Stimulated activated CD4-positive, alpha-beta T cell treated with anti-CD3 and anti-CD28 coated beads, Interleukin-4, amount 100 ng/mL, for 4 hours (primary cell): ENCODE results near the gene OR1E2.
"Not testable (repeated sequence)": the region's sequence is repeated elsewhere in the genome, so short reads cannot be mapped to it uniquely, and the experiment has no call there.

ENCODE experiments used
- DNase-seq, 2 experiments: peaks; one replicate each; pipeline ENCODE4 v3.0.0-alpha.2; 2020

OR1E2 gene, protein sequence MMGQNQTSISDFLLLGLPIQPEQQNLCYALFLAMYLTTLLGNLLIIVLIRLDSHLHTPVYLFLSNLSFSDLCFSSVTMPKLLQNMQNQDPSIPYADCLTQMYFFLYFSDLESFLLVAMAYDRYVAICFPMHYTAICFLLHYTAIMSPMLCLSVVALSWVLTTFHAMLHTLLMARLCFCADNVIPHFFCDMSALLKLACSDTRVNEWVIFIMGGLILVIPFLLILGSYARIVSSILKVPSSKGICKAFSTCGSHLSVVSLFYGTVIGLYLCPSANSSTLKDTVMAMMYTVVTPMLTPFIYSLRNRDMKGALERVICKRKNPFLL

DNA sequence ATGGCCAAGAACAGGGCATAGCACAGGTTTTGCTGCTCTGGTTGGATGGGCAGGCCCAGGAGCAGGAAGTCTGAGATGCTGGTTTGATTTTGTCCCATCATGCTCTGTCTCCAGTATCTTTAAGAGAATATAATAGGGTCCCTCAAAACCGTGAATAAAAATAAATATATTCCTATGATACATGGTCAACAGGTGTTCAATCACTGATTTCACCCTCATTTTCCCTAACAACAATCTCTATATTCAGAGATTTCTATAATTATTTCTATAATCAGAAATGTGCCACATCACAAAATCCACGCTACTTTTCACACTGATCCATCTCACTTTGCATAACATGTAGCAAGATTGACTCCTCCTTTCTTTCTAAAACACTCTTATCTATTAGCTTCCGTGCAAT lies at the start of gene OR1E2:
TSS of gene OR1E2 (minus strand) at position 101 of the 400 bp plus-strand sequence. CDS start at position 101, 0 bp downstream.
- no peak for DNase-seq

DNA sequence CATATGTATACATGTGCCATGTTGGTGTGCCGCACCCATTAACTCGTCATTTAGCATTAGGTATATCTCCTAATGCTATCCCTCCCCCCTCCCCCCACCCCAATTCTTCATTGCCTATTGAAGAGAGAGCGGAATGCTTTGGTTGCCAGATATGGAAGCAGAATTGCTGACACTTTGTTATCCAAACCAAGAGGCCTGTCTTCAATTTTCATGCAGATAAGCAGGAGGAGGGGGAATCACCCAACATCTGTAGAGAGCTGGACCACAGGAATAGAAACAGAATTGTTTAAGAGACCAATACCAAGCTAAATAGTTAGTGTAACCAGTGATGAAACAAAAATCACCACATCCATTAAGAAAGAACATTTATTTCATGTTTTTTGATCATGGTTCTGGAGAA lies 49.2 kb upstream of the OR1E2 start:
- DNase-seq, result no peak

DNA sequence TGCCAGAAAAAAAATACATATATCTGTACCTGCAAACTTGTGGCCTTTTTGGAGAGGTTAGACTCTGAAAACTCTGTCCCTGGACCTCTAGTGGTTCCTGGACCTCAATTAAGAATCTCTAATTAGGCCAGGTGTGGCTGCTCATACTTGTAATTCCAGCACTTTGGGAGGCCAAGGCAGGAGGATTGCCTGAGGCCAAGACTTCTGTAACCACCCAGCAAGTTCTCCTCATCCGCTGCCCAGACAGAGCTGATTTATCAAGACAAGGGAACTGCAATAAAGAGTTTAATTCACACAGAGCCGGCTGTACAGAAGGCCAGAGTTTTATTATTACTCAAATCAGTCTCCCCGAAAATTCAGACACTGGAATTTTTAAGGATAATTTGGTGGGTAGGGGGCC lies 46.3 kb upstream of the OR1E2 start:
- DNase-seq, result no peak

DNA sequence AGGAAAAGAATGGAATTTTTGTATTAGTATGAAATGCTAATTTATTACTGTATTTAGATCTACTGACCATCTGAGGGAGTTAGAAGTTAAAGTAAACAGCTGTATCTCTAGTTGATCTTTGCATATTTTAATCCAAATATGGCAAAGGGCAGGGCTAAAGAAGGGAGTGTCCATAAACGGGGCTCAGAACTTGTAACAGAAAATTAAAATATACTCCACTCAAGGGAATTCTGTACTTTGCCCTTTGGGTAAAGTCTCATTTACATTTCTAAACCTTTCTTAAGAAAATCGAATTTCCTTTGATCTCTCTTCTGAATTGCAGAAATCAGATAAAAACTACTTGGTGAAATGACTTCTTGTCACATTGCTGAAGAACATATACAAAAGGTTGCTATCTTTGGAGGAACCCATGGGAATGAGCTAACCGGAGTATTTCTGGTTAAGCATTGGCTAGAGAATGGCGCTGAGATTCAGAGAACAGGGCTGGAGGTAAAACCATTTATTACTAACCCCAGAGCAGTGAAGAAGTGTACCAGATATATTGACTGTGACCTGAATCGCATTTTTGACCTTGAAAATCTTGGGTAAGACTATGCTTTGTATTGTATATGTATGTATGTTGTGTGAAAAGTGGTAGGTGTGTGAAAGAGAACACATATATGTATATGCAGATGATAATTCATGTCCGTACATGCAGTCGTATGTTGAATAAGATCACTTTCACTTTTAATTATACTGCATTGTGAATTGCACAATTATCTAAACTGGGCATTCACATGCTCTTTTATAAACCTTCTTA lies 42.4 kb upstream of the OR1E2 start, which contains the start of gene ASPA:
TSS of gene ASPA (plus strand) at position 186 of the 799 bp plus-strand sequence. CDS start at position 349, 163 bp downstream.
- no peak for DNase-seq

DNA sequence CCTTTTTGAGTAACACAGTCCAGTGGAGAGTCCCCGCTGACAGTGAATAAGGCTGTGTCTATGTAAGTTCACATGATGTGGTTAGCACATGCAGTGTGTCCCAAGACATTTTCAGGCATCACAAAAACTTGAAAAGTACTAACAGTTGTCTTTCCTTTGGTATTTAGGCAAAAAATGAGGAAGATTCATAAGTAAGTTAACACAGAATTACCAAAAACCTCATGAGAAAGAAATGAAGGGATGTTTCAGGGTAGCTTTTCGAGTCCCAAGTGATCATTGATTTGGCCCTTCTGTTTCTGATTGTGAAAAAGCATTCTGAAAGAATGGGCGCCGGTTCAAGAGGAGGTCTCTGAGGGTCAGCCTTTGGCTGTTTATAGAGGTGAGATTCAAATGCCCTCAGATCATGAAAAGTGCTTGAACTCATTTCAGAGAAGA lies 41.6 kb upstream of the OR1E2 start:
- DNase-seq, result no peak

DNA sequence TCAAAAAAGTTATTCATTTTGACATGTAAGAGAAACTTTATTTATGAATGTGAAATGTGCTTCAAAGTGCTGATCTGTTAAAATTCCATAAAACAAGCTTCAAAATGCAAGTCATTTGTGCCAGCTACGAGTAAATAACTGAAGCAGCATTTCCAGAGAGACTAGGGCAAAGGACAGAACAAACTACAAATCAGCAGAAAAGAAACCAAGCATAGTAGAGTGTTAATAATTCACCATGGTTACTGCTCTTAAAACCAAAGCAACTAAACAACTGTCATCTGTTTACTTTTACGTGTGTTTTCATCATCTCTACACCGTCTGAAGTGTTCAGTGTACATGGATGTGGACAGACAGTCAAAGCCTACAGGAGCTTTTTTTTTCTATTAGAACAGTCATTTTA lies 40.6 kb upstream of the OR1E2 start:
- DNase-seq, result no peak

DNA sequence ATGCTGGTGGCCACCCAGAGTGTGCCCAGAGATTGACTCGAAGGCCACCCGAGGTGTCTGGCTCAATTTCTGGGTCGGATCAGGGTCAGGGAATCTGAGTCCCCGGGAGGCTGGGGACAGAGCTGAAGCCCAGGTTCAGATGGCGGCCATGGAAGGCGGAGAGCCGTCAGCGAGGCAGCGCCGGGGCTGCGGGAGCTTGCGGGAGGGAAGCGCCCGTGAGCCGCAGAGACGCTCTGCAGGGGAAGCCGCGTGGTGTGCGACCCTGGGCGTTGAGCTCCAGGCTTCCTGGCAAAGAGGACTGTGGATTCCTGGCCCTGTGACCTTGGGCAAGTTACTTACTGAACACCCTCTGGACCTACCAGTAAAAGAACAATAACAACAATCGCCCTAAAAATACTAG lies 38.5 kb upstream of the OR1E2 start:
- no peak for DNase-seq

DNA sequence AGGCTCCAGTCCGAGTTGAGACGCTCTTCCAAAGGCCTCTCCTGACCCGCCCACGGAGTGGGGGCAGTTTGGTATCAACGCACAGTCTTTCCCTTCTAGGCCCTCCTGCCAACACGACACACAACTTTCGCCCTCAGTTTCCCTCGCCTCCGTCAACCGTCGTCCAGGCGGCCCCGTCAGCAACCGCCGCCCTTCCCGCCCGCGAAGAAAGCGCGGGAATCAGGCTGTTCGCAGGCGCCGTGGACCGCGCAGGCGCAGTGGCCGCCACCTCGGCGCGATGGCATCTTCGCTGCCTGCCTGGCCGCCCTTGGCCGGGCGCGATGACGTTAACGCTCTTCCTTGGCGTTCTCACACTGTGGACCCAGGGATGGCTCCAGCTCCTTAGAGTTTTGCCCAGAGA lies 38.0 kb upstream of the OR1E2 start, which contains the start of gene SPATA22:
TSS of gene SPATA22 (minus strand) at position 221 of the 400 bp plus-strand sequence. CDS start 2,494 bp downstream, outside the sequence.
- no peak for DNase-seq

DNA sequence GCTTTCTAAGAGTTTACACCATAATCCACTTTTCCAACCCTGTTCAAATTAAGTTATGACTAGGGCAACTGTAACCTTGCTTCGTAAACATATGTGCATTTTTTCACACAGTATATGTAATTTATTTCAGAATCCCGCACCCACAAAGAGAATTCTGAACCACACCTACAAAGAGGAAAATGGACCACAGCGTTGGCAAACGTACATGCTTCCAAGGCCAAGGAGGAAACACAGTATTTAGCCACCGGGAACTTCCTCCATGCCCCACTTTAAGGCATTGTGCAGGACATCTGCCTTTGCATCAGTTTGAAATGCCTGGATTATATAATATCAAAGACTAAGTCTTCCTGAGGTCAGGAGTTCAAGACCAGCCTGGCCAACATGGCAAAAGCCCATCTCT lies 35.9 kb upstream of the OR1E2 start:
- DNase-seq, result no peak

DNA sequence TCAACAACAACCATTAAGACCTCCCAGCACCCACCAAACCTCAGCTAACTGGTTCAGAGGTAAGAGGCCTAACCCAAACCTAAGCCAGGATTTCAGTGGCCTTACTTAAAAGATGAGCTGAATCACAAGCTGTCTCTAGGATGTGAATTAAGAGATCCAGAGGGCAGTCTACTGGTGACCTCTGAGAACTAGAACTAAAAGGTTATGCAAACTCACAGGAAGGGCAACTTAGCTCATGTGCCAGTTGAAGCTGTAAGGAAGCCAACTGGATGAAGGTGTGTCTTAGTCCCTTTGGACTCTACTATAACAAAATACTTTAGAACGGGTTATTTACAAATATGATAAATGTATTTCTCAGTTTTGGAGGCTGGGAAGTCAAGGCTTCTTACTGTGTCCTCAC lies 32.7 kb upstream of the OR1E2 start:
- DNase-seq, result not testable (repeated sequence)

DNA sequence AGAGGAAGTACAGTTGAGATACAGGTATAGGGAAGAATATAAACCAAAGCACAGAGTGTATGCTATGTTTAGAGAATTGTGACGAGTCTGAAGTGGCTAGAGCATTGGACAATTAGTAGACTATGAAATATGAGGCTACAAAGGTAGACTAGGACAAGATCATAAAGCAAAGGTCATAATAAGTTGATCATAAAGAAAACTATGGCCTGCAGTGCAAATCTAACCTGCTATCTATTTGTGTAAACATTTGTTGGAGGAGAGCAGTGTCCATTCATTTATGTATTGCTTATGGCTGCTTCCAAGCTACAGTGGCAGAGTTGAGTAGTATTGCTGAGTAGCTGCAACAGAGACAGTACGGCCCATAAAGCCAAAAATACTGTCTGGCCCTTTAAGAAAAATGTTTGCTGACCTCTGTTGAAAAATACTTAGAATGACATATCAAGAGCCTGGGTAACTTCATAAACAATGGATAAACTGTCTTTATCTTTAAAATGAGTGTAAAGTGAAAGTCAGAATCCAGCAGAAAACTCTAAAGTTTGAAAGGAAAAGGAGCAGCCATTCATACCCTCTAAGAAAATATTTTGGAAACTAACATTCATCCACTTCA lies 14.5 kb upstream of the OR1E2 start:
- no peak for DNase-seq

DNA sequence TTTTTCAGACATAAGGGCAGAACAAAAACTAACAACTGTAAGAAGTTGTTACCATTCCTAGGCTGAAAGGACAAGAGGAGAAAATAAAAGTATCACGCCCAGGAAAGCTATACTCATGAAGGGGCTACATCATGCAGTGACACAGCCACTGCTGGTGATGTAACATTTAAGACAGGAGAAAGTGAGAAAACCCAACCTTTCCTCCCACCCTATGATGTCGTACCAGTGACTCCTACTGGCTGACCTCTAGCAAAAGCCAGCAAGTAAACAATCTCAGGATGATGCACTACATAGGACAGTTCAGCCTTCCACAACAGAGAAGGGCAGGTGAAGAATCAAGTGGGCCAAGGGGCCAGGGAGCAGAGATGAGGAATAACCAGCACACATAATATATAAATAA lies 14.0 kb upstream of the OR1E2 start:
- no peak for DNase-seq

DNA sequence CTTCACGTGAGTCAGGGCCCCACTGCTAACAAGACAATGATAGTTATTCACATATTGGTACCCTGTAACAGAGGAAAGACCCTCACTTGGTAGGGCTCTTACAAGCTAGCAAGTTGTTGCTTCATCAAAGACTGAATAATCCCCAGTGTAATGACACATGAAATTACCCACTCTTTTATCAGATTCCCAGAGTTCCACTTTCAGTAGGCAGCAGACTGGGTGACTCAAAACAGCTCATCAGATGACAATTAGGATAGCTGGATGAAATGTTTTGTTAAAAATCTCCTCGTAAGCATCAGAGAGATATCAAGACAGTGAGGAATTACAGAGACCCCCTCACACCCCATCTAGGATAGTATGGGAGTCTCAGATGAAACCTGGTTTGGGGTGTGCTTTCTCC lies 6.8 kb upstream of the OR1E2 start:
- no peak for DNase-seq

DNA sequence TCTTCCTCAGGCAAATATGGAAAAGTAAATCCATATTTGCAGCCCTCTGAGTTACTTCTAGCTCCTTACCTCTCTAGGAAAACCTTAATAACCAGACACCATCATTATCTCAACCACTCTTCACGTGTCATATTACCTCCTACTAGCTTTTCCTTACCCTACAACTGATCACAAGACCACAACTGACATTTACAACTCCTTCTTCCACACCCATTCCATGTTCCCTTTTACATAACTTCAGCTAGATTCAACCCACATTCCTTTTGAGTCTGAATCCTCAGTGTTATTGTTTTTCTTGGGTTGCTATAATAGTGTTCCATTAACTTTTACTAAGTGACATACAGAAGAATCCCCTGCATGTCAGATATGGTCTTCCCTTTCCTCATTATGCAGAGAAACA lies 4.7 kb upstream of the OR1E2 start:
- no peak for DNase-seq

DNA sequence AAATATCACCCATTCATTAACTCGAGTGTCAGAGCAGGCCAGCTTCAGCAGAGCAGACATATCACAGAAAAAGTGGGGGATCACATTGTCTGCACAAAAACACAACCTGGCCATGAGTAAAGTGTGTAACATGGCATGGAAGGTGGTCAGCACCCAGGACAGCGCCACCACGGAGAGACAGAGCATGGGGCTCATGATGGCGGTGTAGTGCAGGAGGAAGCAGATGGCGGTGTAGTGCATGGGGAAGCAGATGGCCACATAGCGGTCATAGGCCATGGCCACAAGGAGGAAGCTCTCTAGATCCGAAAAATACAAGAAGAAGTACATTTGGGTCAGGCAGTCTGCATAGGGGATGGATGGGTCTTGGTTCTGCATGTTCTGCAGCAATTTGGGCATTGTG lies 426 bp downstream of the OR1E2 start:
- DNase-seq, result not testable (repeated sequence)

DNA sequence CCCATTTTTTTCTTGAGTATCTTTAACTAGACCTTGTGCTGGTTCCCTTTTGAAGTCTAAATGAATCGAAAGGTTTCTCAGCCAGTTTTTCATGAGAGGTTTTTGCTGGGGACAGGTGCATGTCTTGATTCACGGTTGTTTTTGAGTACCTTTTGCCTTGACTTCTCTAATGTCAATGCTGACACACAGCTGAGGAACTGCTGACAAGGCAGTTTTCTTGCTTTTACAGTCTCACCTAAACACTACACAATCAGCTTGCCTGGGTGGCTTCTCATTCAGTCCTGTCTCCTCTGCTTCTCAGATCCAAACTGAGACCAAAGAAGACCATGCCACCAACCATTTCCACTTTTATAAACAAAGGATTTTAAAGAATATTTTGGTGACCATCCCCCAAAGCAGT lies 15.4 kb downstream of the OR1E2 start:
- no peak for DNase-seq

DNA sequence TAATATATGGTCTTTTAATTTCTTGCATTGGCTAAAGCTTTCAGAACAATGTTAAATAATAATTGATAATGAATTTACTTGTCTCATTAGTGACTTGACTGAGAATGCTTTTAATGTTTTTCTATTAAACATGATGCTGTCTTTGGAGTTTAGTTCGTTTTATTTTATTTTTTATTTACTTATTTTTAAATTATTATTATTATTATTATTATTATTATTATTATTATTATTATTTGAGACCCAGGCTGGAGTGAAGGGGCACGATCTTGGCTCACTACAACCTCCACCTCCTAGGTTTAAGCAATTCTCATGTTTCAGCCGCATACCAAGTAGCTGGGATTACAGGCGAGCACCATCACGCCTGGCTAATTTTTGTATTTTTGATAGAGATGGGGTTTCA lies 18.0 kb downstream of the OR1E2 start:
- no peak for DNase-seq

DNA sequence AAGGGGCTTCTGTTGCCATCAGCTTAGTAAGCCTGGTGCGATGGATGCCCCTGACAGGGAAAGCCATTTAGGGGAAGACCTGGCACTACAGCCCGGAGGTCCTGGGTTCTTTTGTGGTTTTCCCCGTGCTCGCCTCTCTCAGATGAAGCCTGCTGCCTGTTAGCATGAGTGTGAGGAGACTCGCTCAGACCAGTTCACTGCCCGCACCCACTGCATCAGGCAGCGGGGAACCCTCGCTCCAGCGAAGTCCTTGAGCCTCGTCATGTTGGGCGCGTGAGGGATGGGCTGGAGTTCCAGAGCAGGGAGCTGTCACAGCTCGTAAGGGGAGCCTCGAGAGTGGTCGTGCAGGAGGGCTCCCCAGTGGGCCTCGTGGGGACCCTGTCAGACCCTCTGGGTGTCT lies 21.4 kb downstream of the OR1E2 start:
- DNase-seq, result not testable (repeated sequence)

DNA sequence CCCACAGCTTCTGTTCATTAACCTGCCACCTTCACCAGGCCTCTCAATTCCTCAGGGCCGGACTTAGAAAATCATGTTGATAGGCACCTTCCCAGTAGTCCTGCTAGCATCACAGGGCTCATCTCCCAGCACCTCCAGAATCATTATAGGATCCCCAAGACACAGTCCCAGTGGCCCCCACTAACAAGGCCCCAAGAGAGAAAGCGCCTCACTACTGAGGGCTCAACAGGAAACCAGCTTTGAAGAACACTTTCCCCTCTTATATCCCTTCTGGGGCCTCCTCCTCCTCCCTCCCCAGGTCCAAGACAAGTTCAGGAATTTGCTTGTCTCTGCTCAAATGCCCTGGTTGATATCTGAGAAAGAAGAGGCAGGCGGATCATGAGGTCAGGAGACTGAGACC lies 22.6 kb downstream of the OR1E2 start, which contains the start of gene OR3A3:
TSS of gene OR3A3 (plus strand) at position 301 of the 400 bp plus-strand sequence.
- no peak for DNase-seq

DNA sequence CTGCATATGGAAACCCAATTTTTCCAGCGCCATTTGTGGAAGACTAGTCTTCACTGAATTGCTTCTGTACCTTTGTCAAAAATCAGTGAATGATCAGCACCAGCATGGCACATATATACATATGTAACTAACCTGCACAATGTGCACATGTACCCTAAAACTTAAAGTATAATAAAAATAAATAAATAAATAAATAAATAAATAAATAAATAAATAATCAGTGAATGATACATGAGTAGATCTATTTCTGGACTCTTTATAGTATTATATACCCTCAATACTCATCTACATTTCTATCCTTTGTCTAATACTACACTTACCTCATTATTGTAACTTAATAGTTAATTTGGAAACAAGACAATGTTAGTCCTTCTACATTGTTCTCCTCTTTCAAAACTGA lies 29.8 kb downstream of the OR1E2 start:
- DNase-seq, result not testable (repeated sequence)

DNA sequence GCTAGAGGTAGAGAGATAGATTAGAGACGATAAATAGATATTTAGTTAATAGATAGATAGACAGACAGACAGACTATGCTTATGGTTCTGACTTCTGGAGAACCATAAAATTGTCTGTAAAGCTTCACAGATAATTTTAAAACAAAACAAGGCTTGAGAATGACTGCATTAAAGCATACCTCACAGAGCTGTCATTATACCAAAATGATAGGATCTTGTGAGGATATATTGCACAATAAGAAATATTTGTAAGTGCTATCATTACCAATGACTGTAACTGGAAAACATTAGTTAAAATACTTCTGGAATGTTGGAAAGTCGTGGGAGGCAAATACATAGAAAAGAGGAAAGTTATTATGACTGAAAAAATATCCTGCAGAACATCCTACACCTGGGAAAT lies 31.9 kb downstream of the OR1E2 start:
- DNase-seq, result no peak

DNA sequence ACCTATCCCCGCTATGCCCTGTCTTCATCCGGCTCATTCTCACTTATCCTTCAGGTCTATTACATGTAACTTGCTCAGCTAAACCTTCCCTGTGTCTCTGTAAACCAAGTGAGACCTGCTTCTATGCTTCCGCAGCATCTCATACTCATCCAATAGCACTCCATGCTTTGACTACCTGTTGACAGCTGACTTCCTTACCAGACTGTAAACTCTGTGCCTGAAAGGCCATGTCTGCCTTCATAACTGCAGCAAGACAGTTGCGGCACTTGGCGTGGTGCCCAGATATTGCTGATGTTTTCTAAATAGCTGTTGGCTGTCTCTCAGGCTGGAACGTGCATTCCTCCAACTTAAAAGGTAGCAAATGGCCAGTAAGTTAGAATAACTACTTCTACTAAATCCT lies 33.6 kb downstream of the OR1E2 start:
- no peak for DNase-seq

DNA sequence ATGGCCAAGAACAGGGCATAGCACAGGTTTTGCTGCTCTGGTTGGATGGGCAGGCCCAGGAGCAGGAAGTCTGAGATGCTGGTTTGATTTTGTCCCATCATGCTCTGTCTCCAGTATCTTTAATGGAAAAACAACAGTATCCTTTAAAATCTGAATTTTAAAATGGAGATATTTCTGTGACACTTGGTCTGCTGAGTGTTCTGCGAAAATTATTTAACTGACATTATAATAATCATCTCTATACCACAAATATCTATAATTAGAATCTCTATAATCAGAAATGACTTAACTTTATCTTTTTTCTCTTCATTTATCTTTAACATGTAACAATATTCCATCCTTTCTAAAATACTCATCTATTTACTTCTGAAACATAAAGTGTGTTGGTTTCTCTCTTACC lies 35.3 kb downstream of the OR1E2 start, which contains the start of gene OR1E1:
TSS of gene OR1E1 (minus strand) at position 101 of the 400 bp plus-strand sequence. CDS start at position 101, 0 bp downstream.
- DNase-seq, result no peak
